HEK293T (cell line): ENCODE data around the gene SAP30.

Experiments
- HDGF ChIP-seq: fragments of 450-650 bp; IDR thresholded peaks from 2 replicates; pipeline ENCODE4 v1.6.1; 2017; ENCODE audit warnings: antibody characterized with exemption, borderline replicate concordance
- SUZ12 ChIP-seq: fragments of 450-650 bp; IDR thresholded peaks from 2 replicates; pipeline ENCODE4 v1.6.1; 2016; ENCODE audit warnings: mild to moderate bottlenecking

- TF ChIP-seq HDGF (no peak), SUZ12 (no peak)
These were observed 28.1 kb downstream of the SAP30 start, which contains the start of gene SCRG1 for GRCh38 chr4:173398779-173399415.
